NCI-H1092 (cell line): ENCODE data around the gene ALCAM.

Source experiments
- DNase-seq: peaks from one replicate; lab custom pipeline; 2025; lab: John Stamatoyannopoulos, UW

Gene ALCAM

GRCh38 chr3:105493305-105493892 is 126.7 kb downstream of the ALCAM start:
- no peak for DNase-seq

GRCh38 chr3:105495021-105495420 is 128.3 kb downstream of the ALCAM start:
- no peak for DNase-seq

GRCh38 chr3:105496343-105496742 is 129.6 kb downstream of the ALCAM start:
- DNase-seq = no peak

- DNase-seq = no peak
Observed at GRCh38 chr3:105497386-105497785, 130.7 kb downstream of the ALCAM start.

GRCh38 chr3:105499961-105500360 is 133.3 kb downstream of the ALCAM start:
- DNase-seq = no peak

GRCh38 chr3:105502333-105502732 is 135.6 kb downstream of the ALCAM start:
- peak; percentile 36 for DNase-seq

GRCh38 chr3:105503191-105503593 is 136.5 kb downstream of the ALCAM start:
- DNase-seq = peak; percentile 44

GRCh38 chr3:105504440-105504951 is 137.8 kb downstream of the ALCAM start:
- DNase-seq = peak; percentile 10

GRCh38 chr3:105505170-105505569 is 138.5 kb downstream of the ALCAM start:
- no peak for DNase-seq

- DNase-seq = no peak
Observed at GRCh38 chr3:105511031-105511430, 144.3 kb downstream of the ALCAM start.

- no peak for DNase-seq
Observed at GRCh38 chr3:105512061-105512460, 145.4 kb downstream of the ALCAM start.

GRCh38 chr3:105513042-105513441 is 146.3 kb downstream of the ALCAM start:
- DNase-seq = no peak

- no peak for DNase-seq
Observed at GRCh38 chr3:105513886-105514285, 147.2 kb downstream of the ALCAM start.

GRCh38 chr3:105515372-105515771 is 148.7 kb downstream of the ALCAM start:
- DNase-seq = no peak

- DNase-seq = no peak
Observed at GRCh38 chr3:105516972-105517371, 150.3 kb downstream of the ALCAM start.

GRCh38 chr3:105518203-105518602 is 151.5 kb downstream of the ALCAM start:
- DNase-seq = no peak

- DNase-seq = peak; percentile 63
Observed at GRCh38 chr3:105518806-105519418, 152.2 kb downstream of the ALCAM start.

- no peak for DNase-seq
Observed at GRCh38 chr3:105521770-105522169, 155.1 kb downstream of the ALCAM start.

GRCh38 chr3:105523501-105523900 is 156.8 kb downstream of the ALCAM start:
- no peak for DNase-seq

- DNase-seq = no peak
Observed at GRCh38 chr3:105525531-105525930, 158.8 kb downstream of the ALCAM start.

- DNase-seq = peak; percentile 31
Observed at GRCh38 chr3:105526360-105527111, 159.8 kb downstream of the ALCAM start.

GRCh38 chr3:105527535-105527934 is 160.8 kb downstream of the ALCAM start:
- DNase-seq = peak; percentile 33

GRCh38 chr3:105527949-105528348 is 161.2 kb downstream of the ALCAM start:
- DNase-seq = peak; percentile 33
